Duodenal mucosa (tissue), 2 donors: Measurements from ENCODE around the gene PLP2.

Experiments used
- H3K27ac ChIP-seq: one replicate; pipeline ENCODE4 v1.7.0; 2013; ENCODE audit warnings: low read depth, low read length
- H3K27me3 ChIP-seq, 2 donors: one replicate each; pipeline ENCODE4 v1.7.0; 2013; ENCODE audit warnings: low read length in 2 of 2, control low read depth in 1 of 2; ENCODE audit not compliant: insufficient read depth in 2 of 2, control insufficient read depth in 1 of 2
- H3K36me3 ChIP-seq, 2 donors: one replicate each; pipeline ENCODE4 v1.7.0; 2013; ENCODE audit warnings: low read length in 2 of 2, control low read depth in 1 of 2; ENCODE audit not compliant: insufficient read depth in 2 of 2, control insufficient read depth in 1 of 2
- H3K4me1 ChIP-seq, 2 donors: one replicate each; pipeline ENCODE4 v1.7.0; 2013; ENCODE audit warnings: low read length in 2 of 2, control low read depth in 1 of 2; ENCODE audit not compliant: insufficient read depth in 2 of 2, control insufficient read depth in 1 of 2
- H3K4me3 ChIP-seq, 2 donors: one replicate each; pipeline ENCODE4 v1.7.0; 2013; ENCODE audit warnings: low read length in 2 of 2, low read depth in 1 of 2
- H3K9ac ChIP-seq, 2 donors: one replicate each; pipeline ENCODE4 v1.7.0; 2013; ENCODE audit warnings: low read length in 2 of 2, low read depth in 1 of 2
- H3K9me3 ChIP-seq, 2 donors: one replicate each; pipeline ENCODE4 v1.7.0; 2013; ENCODE audit warnings: low read length in 2 of 2, control low read depth in 1 of 2; ENCODE audit not compliant: control insufficient read depth in 1 of 2

The PLP2 gene

DNA sequence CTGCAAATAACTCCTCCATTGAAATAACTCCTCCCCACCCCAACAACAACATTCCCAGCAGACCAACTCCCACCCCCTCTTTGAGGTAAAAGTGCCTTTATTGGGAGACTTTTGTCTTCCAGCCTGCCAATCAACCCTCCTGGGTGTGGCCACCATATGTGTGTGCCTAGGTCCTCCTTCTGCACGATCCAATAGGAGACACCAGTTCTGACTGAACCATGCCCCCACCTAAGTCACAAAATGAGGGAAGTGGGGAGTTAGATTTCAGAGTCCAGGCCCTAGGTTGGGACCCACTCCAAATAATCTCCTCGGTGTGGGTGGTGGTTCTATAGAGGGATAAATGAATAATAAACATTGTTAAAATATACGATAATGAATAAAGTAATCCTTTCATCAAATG, 3.0 kb downstream of the PLP2 start:
- no peaks in the 10 kb centered on the region for H3K27me3 ChIP-seq
- H3K4me1 ChIP-seq, result peaks cover 12 to 26% of the 10 kb centered on the region in 2 donors
- no peaks in the 10 kb centered on the region for H3K9me3 ChIP-seq
- no peak overlapping the region for H3K27ac ChIP-seq
- H3K36me3 ChIP-seq, result peaks cover 5 to 39% of the 10 kb centered on the region in 2 donors
- no peak overlapping the region for H3K9ac ChIP-seq
- no peak overlapping the region for H3K4me3 ChIP-seq

DNA sequence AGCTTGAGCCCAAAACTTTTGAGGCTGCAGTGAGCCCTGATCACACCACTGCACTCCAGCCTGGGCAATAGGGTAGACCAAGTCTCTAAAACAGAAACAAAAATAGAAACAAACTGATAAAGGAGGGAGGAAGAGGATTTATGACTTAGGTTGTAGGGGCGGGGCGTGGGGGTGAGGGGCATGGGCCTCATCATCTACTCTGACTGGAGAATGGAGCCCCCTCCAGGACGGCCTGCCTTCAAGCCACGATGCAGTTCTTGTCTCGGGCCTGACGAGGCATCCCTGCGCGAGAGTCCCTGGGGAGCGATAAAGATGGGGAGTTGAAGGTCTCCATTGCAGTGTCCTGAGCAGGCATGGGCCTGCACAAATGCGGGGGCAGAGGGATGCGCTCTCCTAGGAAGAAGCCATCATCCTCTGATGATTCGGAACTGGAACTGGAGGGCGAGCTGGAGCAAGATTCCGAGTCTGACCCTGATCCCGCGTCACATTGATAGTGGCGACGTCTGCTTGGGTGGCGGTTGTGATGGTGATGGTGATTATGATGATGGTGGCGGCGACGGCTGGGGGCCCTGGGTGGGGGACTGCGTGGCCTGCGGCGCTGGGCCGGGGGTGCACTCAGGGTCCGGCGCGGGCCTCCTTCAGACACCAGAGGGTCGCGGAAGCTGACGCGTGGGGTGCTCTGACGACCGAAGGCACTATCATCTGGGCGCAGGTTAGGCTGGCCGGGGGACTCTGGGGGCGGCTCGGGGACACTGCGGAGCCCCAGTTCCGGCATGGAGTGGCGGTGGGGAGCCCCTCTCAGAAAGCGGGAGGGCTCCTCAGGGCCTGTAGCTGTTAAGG, 4.0 kb downstream of the PLP2 start:
- Histone ChIP-seq H3K4me1 (peaks cover 12 to 26% of the 10 kb centered on the region in 2 donors), H3K27me3 (no peaks in the 10 kb centered on the region), H3K27ac (no peak overlapping the region), H3K4me3 (no peak overlapping the region), H3K9me3 (no peaks in the 10 kb centered on the region), H3K36me3 (peaks cover 5 to 44% of the 10 kb centered on the region in 2 donors), H3K9ac (no peak overlapping the region)

DNA sequence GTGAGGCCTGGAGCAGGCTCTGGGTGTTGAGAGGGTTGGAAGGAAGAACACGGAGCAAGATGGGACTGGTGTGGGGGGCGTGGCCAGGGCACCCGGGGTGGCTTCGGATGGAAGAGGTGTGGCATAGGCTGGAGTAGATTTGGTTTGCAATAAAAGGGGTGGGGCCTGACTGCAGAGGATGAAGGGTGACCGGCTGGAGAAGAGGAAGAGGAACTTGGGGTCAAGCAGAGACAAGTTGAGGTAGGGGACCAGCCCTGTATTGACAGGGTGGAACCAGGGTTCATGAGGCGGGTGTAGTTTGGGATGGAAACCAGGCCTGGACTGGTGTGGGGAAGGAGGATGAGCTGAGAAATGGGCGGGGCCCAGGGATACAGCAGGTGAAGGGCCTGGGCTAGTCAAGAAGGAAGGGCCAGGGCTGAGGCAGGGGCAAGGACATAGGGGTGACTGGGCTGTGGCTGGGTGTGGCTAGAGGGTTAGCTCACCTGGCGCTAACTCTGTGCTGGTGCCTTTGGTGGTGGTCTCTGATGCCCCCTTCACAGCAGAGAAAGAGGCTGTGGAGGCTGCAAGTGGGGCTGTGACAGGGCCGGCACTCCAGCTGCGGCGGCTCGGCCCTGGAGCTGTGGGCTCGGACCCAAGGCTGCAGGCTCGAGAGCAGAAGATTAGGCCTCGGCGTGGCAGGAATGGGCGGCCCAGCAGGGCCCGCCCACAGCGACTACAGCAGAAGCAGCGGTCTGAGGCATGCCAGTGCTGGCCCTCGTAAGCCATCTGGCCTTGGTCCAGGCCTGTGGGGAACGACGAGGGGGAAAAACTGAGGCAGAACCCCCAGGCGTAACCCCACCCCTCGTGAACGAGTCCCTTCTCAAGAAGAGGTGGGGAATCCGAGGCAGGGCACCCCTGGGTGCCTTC, 5.0 kb downstream of the PLP2 start:
- Histone ChIP-seq H3K27ac (no peak overlapping the region), H3K36me3 (peaks cover 5 to 44% of the 10 kb centered on the region in 2 donors), H3K9ac (no peak overlapping the region), H3K27me3 (no peaks in the 10 kb centered on the region), H3K4me3 (no peak overlapping the region), H3K4me1 (peaks cover 12 to 26% of the 10 kb centered on the region in 2 donors), H3K9me3 (no peaks in the 10 kb centered on the region)

DNA sequence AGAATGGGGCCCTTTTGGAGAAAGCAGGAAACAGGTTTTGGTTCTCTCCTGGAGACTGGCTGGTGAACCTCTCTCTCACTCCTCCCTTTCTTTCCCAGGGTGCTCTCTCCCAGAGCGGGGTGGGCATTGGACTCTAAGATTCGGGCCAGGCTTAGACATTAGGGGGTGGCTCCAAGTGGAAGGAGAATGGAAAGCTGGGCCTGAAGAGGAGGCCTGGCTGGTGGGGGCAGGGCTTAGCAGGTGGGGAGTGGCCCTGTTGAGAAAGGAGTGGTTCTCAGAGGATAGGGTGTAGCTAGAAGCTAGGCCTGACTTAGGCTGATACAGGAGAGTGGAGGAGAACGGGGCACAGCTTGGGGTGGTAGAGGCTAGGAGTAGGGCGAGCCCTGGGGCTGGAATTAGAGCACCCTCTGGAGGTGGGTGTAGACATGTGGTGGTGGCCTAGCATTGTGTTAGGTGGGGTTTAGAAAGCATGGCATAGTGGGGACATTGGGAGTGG, 5.7 kb downstream of the PLP2 start:
- peaks cover 5 to 47% of the 10 kb centered on the region in 2 donors for H3K36me3 ChIP-seq
- H3K9ac ChIP-seq, result no peak overlapping the region
- no peak overlapping the region for H3K27ac ChIP-seq

DNA sequence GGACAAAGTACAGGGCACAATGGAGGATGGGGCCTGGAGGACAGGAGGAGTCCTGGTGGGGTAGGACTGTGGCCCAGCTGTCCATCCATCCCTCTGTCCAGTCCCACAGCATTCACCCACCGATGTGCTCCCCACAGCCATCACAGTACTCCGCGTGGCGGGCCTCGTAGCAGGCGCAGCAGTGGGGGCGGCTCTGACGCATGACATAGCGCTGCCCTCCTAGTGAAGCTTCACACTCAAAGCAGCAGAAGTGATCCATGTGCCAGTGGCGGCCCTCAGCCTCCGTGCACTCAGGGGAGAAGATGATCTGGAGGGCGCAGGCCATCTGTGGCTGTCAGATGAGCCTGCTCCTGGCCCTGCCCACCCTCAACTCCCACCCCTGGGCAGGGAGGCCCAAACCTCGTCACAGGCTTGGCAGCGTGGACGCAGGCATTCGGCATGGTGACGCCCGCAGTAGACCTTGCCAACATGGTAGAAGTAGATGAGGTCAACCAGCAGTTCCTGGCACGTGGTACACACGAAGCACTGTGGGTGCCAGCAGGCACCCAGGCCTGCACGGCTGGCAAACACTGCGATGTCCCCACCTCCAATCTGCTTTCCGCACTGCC, 6.3 kb downstream of the PLP2 start:
- no peaks in the 10 kb centered on the region for H3K27me3 ChIP-seq
- no peak overlapping the region for H3K27ac ChIP-seq
- H3K4me3 ChIP-seq, result no peak overlapping the region
- H3K9ac ChIP-seq, result no peak overlapping the region
- H3K4me1 ChIP-seq, result peaks cover 10 to 22% of the 10 kb centered on the region in 2 donors
- peaks cover 5 to 47% of the 10 kb centered on the region in 2 donors for H3K36me3 ChIP-seq
- no peaks in the 10 kb centered on the region for H3K9me3 ChIP-seq

More for the DNA sequence above, 5.7 kb downstream of the PLP2 start:
- H3K27me3 ChIP-seq, result no peaks in the 10 kb centered on the region
- H3K9me3 ChIP-seq, result no peaks in the 10 kb centered on the region
- peaks cover 12 to 26% of the 10 kb centered on the region in 2 donors for H3K4me1 ChIP-seq
- H3K4me3 ChIP-seq, result no peak overlapping the region

DNA sequence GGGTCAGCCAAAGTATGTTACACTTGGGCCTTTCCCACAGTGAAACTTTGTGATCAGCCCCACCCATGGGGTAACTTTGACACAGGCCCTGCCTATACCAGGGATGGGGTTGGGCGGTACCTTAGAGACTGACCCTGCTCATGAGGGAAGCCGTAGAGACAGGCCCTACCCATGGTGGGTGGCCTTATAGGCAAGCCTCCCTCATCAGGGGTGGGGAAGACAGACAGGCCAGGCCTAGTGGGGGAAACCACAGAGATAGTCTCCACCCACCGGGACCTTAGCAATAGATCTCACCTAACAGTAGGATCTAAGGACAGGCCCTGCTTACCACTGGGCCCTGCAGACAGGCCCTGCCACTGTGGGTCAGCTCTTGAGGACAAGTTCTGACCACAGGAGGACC, 6.8 kb downstream of the PLP2 start:
- Histone ChIP-seq H3K9me3 (no peaks in the 10 kb centered on the region), H3K27ac (no peak overlapping the region), H3K9ac (no peak overlapping the region), H3K27me3 (no peaks in the 10 kb centered on the region), H3K4me1 (peaks cover 5 to 16% of the 10 kb centered on the region in 2 donors), H3K4me3 (no peak overlapping the region), H3K36me3 (peaks cover 5 to 47% of the 10 kb centered on the region in 2 donors)

DNA sequence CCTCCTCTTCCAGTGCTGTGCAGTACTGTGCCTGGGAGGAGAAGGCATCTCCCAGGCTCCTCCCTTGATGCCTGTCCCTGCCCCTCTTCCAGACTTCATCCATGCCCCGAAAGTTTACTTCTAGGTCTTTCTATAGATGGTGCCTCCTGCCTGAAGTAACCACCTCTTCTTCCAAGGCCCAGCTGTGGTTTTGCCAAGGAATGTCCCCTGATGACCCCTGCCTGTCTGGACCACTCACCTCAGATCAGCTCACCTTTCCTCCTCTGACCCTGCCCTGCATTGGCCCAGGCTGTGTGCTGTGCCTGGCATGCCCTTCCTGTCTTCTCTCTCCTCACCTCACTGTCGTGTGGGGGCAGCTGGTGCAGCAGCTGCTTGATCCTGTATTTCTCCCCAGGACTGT, 7.7 kb downstream of the PLP2 start:
- H3K27me3 ChIP-seq, result no peaks in the 10 kb centered on the region
- H3K27ac ChIP-seq, result no peak overlapping the region
- no peak overlapping the region for H3K9ac ChIP-seq
- H3K4me1 ChIP-seq, result peaks cover 4 to 16% of the 10 kb centered on the region in 2 donors
- H3K9me3 ChIP-seq, result no peaks in the 10 kb centered on the region
- H3K4me3 ChIP-seq, result no peak overlapping the region
- peaks cover under 1 to 41% of the 10 kb centered on the region in 2 donors for H3K36me3 ChIP-seq

DNA sequence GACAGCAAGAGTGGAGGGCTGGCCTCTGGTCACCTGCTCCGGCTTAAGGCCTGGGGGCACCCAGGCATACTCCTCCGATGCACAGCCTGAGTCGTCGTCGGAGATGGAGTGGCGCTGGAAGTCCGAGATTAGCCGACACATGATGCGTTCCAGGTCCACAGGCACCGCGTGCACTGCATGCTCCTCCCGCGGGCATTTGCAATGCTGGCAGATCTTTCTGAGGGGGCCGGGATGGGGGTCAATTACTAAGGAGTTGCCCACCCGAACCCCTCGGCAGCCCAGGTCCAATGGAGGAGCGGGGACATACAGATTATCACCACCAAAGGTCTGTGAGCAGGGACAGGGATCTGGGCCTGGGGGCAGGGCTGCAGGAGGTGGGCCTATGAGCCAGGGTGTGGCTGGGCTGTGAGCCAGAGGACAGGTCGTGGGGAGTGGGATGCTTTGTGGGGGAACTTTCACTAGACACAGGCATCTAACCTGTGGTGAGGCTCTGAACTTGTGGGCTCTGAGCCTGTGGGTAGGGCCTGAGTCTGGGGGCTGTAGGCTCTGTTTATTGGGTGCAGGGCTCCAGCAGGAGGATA, 12.1 kb downstream of the PLP2 start:
- Histone ChIP-seq H3K36me3 (peaks cover 0 to 18% of the 10 kb centered on the region in 2 donors), H3K27me3 (no peaks in the 10 kb centered on the region), H3K27ac (no peak overlapping the region), H3K4me1 (peaks cover 0 to 5% of the 10 kb centered on the region in 2 donors), H3K9ac (no peak overlapping the region), H3K9me3 (no peaks in the 10 kb centered on the region), H3K4me3 (no peak overlapping the region)

DNA sequence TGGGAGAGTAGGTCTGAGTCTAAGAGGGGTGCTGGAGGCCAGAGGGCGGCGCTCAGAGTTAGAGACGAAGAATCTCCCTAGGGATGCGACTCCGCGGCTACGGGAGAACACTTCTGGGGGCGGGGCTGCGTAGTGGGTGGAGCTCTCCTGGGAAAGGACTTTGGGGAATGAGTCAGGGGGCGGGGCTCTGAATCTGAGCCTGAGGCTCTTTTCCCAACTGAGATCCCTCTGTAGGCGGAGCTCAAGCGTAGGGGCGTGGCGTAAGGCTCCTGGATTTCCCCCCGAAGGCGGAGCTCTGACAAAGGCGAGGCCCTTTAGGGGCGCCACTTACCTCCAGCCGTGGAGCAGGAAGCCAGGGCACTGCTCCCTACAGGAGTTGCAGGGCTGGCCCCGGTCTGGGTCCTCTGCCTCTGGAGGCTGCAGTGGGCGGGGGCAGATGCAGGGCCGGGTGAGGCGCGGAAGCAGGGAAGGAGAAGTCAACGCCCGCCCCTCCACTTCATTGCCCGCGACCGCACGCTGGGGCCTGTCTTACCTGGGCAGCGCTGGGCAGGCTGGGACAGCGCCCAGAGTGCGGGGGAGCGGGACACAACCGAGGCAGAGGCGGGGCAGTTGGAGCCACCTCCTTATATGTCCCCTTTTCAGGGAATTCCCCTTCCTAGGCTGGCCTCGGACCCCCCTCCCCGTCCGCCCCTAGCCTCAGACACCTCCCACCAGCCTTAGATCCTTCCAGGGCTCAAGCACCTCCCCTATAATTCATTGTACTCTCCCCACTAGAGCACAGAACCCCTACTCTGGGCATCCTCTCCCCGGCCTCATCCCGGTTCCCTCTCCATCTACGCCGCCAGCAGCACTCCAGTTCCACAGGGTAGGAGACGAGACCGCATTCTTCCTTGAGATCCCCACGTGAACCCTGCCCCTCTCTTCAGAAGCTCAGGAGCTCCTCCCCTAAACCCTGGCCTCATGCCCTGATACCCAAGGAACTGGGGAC, 12.9 kb downstream of the PLP2 start:
- H3K27me3 ChIP-seq, result no peaks in the 10 kb centered on the region
- peaks cover 0 to 5% of the 10 kb centered on the region in 2 donors for H3K4me1 ChIP-seq
- peak overlapping the region; percentile 46 to 60 for H3K9ac ChIP-seq
- peak overlapping the region; percentile 57 to 61 for H3K4me3 ChIP-seq
- peaks cover 0 to 10% of the 10 kb centered on the region in 2 donors for H3K36me3 ChIP-seq
- no peak overlapping the region for H3K27ac ChIP-seq
- H3K9me3 ChIP-seq, result no peaks in the 10 kb centered on the region
